ENCODE measurements around the gene DYNC2H1.
"Not testable (repeated sequence)": the region's sequence is repeated elsewhere in the genome, so short reads cannot be mapped to it uniquely, and the experiment has no call there.

Gene DYNC2H1

GRCh38 chr11:103086461-103086860 is 22.8 kb upstream of the DYNC2H1 start:
- H3K9ac ChIP-seq (ENCODE audit: low read length) = no peak overlapping the region
- peaks cover 60% of the 10 kb centered on the region for H3K36me3 ChIP-seq (ENCODE audit: control insufficient read depth, low read depth, low read length)
- H3K9me3 ChIP-seq (ENCODE audit: control insufficient read depth, low read depth, low read length) = no peaks in the 10 kb centered on the region
- no peak overlapping the region for H3K27ac ChIP-seq (ENCODE audit: low read length)
- H3K4me3 ChIP-seq (ENCODE audit: low read length) = no peak overlapping the region
- H3K27me3 ChIP-seq (ENCODE audit: control insufficient read depth, insufficient read depth, low read length) = no peaks in the 10 kb centered on the region
- H3K4me1 ChIP-seq (ENCODE audit: control insufficient read depth, low read depth, low read length) = no peaks in the 10 kb centered on the region

GRCh38 chr11:103091064-103091800 is 18.0 kb upstream of the DYNC2H1 start:
- H3K27me3 ChIP-seq (ENCODE audit: control insufficient read depth, insufficient read depth, low read length) = peaks cover 5% of the 10 kb centered on the region
- H3K9ac ChIP-seq (ENCODE audit: low read length) = peak overlapping the region; percentile 99
- peaks cover 18% of the 10 kb centered on the region for H3K36me3 ChIP-seq (ENCODE audit: control insufficient read depth, low read depth, low read length)
- no peaks in the 10 kb centered on the region for H3K9me3 ChIP-seq (ENCODE audit: control insufficient read depth, low read depth, low read length)
- H3K4me1 ChIP-seq (ENCODE audit: control insufficient read depth, low read depth, low read length) = no peaks in the 10 kb centered on the region
- H3K27ac ChIP-seq (ENCODE audit: low read length) = peak overlapping the region; percentile 51
- H3K4me3 ChIP-seq (ENCODE audit: low read length) = peak overlapping the region; percentile 90

- Histone ChIP-seq H3K36me3 (ENCODE audit: control insufficient read depth, low read depth, low read length) (peaks cover 14% of the 10 kb centered on the region), H3K4me3 (ENCODE audit: low read length) (peak within 1 kb of the TSS; percentile 90), H3K9ac (ENCODE audit: low read length) (peak within 1 kb of the TSS; percentile 99), H3K27me3 (ENCODE audit: control insufficient read depth, insufficient read depth, low read length) (peaks cover 5% of the 10 kb centered on the region), H3K4me1 (ENCODE audit: control insufficient read depth, low read depth, low read length) (no peaks in the 10 kb centered on the region), H3K27ac (ENCODE audit: low read length) (peak within 1 kb of the TSS; percentile 51), H3K9me3 (ENCODE audit: control insufficient read depth, low read depth, low read length) (no peaks in the 10 kb centered on the region)
Observed at GRCh38 chr11:103091801-103092524, 17.3 kb upstream of the DYNC2H1 start, which contains the start of gene DCUN1D5. TSS of gene DCUN1D5 (minus strand) at chr11:103092160. CDS start at chr11:103091872, 288 bp downstream.

GRCh38 chr11:103097279-103097678 is 11.9 kb upstream of the DYNC2H1 start:
- Histone ChIP-seq H3K9me3 (ENCODE audit: control insufficient read depth, low read depth, low read length) (no peaks in the 10 kb centered on the region), H3K36me3 (ENCODE audit: control insufficient read depth, low read depth, low read length) (no peaks in the 10 kb centered on the region), H3K4me3 (ENCODE audit: low read length) (no peak overlapping the region), H3K27me3 (ENCODE audit: control insufficient read depth, insufficient read depth, low read length) (peaks cover 5% of the 10 kb centered on the region), H3K9ac (ENCODE audit: low read length) (no peak overlapping the region), H3K27ac (ENCODE audit: low read length) (no peak overlapping the region), H3K4me1 (ENCODE audit: control insufficient read depth, low read depth, low read length) (peaks cover 4% of the 10 kb centered on the region)

DNA sequence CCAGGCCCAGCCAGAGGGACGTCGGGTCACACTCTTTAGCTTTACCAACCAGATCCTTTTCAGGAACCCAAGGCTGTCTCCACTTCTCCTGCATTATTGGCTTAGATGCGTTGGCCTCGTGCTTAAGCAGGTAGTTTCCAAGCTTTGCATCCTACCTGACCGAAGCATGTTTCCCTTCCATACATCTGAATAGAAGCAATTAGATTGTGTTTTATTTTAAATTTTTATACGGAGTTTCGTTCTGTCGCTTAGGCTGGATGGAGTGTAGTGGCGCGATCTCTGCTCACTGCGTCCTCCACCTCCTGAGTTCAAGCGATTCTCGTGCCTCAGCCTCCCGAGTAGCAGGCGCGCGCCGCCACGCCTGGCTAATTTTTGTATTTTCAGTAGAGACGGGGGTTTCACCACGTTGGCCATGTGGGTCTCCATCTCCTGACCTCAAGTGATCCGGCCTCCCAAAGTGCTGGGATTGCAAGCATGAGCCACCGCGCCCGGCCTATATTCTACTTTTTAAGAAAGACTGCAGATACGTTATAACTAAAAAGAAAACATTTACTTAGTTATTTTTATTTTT is 677 bp downstream of the DYNC2H1 start:
- Histone ChIP-seq H3K27me3 (ENCODE audit: control insufficient read depth, insufficient read depth, low read length) (no peaks in the 10 kb centered on the region), H3K27ac (ENCODE audit: low read length) (no peak overlapping the region), H3K9me3 (ENCODE audit: control insufficient read depth, low read depth, low read length) (no peaks in the 10 kb centered on the region), H3K9ac (ENCODE audit: low read length) (peak overlapping the region; percentile 53), H3K4me1 (ENCODE audit: control insufficient read depth, low read depth, low read length) (peaks cover 3% of the 10 kb centered on the region), H3K36me3 (ENCODE audit: control insufficient read depth, low read depth, low read length) (peaks cover 2% of the 10 kb centered on the region), H3K4me3 (ENCODE audit: low read length) (peak overlapping the region; percentile 69)

DNA sequence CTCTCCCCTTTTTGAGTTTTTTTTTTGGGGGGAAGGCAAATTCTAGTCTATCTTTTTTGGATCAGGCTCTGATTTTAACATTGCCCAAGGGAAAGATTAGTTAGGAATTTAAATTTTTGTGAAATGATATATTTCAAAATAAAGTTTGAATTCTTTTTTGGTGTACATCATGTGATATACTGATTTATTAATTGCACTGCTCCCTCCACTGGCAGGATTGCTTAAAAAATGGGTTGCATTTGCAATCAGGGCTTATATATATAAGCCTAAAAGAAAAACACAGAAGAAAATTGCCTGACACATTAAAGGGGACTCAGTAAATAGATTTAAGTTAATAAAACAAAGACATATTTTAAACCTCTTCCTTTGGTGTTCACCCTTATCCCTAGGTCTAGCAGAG is 1.2 kb downstream of the DYNC2H1 start:
- Histone ChIP-seq H3K27ac (ENCODE audit: low read length) (no peak overlapping the region), H3K27me3 (ENCODE audit: control insufficient read depth, insufficient read depth, low read length) (no peaks in the 10 kb centered on the region), H3K4me3 (ENCODE audit: low read length) (peak overlapping the region; percentile 69), H3K4me1 (ENCODE audit: control insufficient read depth, low read depth, low read length) (peaks cover 3% of the 10 kb centered on the region), H3K9ac (ENCODE audit: low read length) (peak overlapping the region; percentile 53), H3K36me3 (ENCODE audit: control insufficient read depth, low read depth, low read length) (peaks cover 5% of the 10 kb centered on the region), H3K9me3 (ENCODE audit: control insufficient read depth, low read depth, low read length) (no peaks in the 10 kb centered on the region)

DNA sequence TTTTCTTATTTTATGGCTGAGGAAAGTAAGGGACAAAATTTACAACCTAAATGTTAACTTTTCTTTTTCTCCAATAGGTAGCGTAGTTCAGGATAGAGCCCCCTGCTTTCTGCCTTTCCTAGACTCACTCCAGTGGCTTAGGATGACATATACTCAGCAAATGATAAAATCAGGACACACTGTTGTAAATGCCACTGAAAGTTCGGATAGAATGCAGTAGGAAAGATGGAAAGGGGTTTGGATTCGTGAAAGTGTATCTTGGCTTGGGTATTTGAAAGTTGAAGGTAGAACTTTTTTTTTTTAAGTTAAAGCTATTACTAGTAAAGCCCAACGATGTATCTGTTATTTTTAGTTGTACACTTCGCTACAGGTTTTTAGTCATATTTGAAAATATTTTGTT is 2.2 kb downstream of the DYNC2H1 start:
- Histone ChIP-seq H3K9ac (ENCODE audit: low read length) (no peak overlapping the region), H3K27me3 (ENCODE audit: control insufficient read depth, insufficient read depth, low read length) (no peaks in the 10 kb centered on the region), H3K36me3 (ENCODE audit: control insufficient read depth, low read depth, low read length) (peaks cover 5% of the 10 kb centered on the region), H3K4me3 (ENCODE audit: low read length) (no peak overlapping the region), H3K27ac (ENCODE audit: low read length) (no peak overlapping the region), H3K4me1 (ENCODE audit: control insufficient read depth, low read depth, low read length) (peaks cover 3% of the 10 kb centered on the region), H3K9me3 (ENCODE audit: control insufficient read depth, low read depth, low read length) (no peaks in the 10 kb centered on the region)

- Histone ChIP-seq H3K27me3 (ENCODE audit: control insufficient read depth, insufficient read depth, low read length) (no peaks in the 10 kb centered on the region), H3K9me3 (ENCODE audit: control insufficient read depth, low read depth, low read length) (no peaks in the 10 kb centered on the region), H3K36me3 (ENCODE audit: control insufficient read depth, low read depth, low read length) (peaks cover 5% of the 10 kb centered on the region), H3K9ac (ENCODE audit: low read length) (no peak overlapping the region), H3K4me1 (ENCODE audit: control insufficient read depth, low read depth, low read length) (peaks cover 3% of the 10 kb centered on the region), H3K27ac (ENCODE audit: low read length) (no peak overlapping the region), H3K4me3 (ENCODE audit: low read length) (no peak overlapping the region)
Observed at GRCh38 chr11:103112364-103112763, 3.1 kb downstream of the DYNC2H1 start.

- no peak overlapping the region for H3K27ac ChIP-seq (ENCODE audit: low read length)
- H3K4me1 ChIP-seq (ENCODE audit: control insufficient read depth, low read depth, low read length) = peaks cover 3% of the 10 kb centered on the region
- H3K27me3 ChIP-seq (ENCODE audit: control insufficient read depth, insufficient read depth, low read length) = no peaks in the 10 kb centered on the region
- no peaks in the 10 kb centered on the region for H3K9me3 ChIP-seq (ENCODE audit: control insufficient read depth, low read depth, low read length)
- peaks cover 6% of the 10 kb centered on the region for H3K36me3 ChIP-seq (ENCODE audit: control insufficient read depth, low read depth, low read length)
- H3K9ac ChIP-seq (ENCODE audit: low read length) = no peak overlapping the region
- no peak overlapping the region for H3K4me3 ChIP-seq (ENCODE audit: low read length)
Observed at GRCh38 chr11:103114836-103115235, 5.6 kb downstream of the DYNC2H1 start.

DNA sequence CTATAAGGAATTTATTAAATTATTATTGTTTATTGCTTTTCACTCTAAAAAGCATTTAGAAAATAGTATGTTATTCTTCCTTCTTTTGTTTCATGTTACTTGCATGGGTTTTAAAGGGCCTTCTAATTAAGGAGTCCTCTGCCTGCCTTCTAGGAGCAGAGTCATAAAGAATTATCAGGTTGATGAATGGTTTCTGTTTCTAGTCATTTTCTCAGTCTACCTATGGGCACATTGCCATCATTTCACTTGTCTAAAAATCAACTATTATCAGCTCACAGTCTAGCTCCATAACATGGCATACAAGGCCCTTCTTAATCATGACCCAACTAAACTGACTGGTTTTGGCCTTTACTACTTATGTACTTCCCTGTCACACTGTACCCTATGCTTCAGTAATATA is 16.2 kb downstream of the DYNC2H1 start:
- H3K27me3 ChIP-seq (ENCODE audit: control insufficient read depth, insufficient read depth, low read length) = no peaks in the 10 kb centered on the region
- no peaks in the 10 kb centered on the region for H3K9me3 ChIP-seq (ENCODE audit: control insufficient read depth, low read depth, low read length)
- H3K4me3 ChIP-seq (ENCODE audit: low read length) = no peak overlapping the region
- H3K9ac ChIP-seq (ENCODE audit: low read length) = no peak overlapping the region
- no peaks in the 10 kb centered on the region for H3K4me1 ChIP-seq (ENCODE audit: control insufficient read depth, low read depth, low read length)
- H3K36me3 ChIP-seq (ENCODE audit: control insufficient read depth, low read depth, low read length) = peaks cover 26% of the 10 kb centered on the region
- no peak overlapping the region for H3K27ac ChIP-seq (ENCODE audit: low read length)

DNA sequence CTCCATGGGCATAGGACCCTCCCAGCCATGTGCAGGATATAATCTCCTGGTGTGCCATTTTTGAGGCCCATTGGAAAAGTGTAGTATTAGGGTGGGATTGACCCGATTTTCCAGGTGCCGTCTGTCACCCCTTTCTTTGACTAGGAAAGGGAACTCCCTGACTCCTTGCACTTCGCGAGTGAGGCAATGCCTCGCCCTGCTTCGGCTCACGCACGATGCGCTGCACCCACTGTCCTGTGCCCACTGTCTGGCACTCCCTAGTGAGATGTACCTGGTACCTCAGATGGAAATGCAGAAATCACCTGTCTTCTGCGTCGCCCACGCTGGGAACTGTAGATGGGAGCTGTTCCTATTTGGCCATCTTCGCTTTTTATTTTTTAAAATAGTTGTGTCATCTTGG is 32.8 kb downstream of the DYNC2H1 start:
- H3K27me3 ChIP-seq (ENCODE audit: control insufficient read depth, insufficient read depth, low read length); H3K9me3 ChIP-seq (ENCODE audit: control insufficient read depth, low read depth, low read length); H3K27ac ChIP-seq (ENCODE audit: low read length); H3K9ac ChIP-seq (ENCODE audit: low read length); H3K4me3 ChIP-seq (ENCODE audit: low read length); H3K4me1 ChIP-seq (ENCODE audit: control insufficient read depth, low read depth, low read length); H3K36me3 ChIP-seq (ENCODE audit: control insufficient read depth, low read depth, low read length): not testable (repeated sequence)
